Smooth muscle cell (in vitro differentiated cells): ENCODE results near the gene EDIL3. TPM values are rescaled to one million over a fixed set of nuclear protein-coding genes. Genes with fewer than 3 reads are reported as not detected.

Source experiments
- DNase-seq: peaks from one replicate; lab custom pipeline; 2025; ENCODE audit not compliant: unreplicated experiment; lab: John Stamatoyannopoulos, UW
- H2AFZ ChIP-seq: fragments of 200-600 bp; sonication (generic); 2 replicates; pipeline ENCODE4 v1.6.0; 2016; ENCODE audit warnings: antibody characterized with exemption, low read depth, mild to moderate bottlenecking
- H3F3A ChIP-seq: fragments of 200-600 bp; sonication (generic); 2 replicates; pipeline ENCODE4 v1.6.0; 2017; ENCODE audit warnings: antibody characterized with exemption, low read depth
- H3K27ac ChIP-seq: fragments of 200-600 bp; sonication (generic); 2 replicates; pipeline ENCODE4 v1.5.1; 2016; ENCODE audit warnings: low read depth, mild to moderate bottlenecking
- H3K27me3 ChIP-seq: fragments of 200-600 bp; sonication (generic); 2 replicates; pipeline ENCODE4 v1.6.1; 2016; ENCODE audit warnings: low read depth, mild to moderate bottlenecking
- H3K36me3 ChIP-seq: fragments of 200-600 bp; sonication (generic); 2 replicates; pipeline ENCODE4 v1.5.1; 2016; ENCODE audit warnings: low read depth
- H3K4me1 ChIP-seq: fragments of 200-600 bp; sonication (generic); 2 replicates; pipeline ENCODE4 v1.5.1; 2016; ENCODE audit warnings: low read depth
- H3K4me2 ChIP-seq: fragments of 200-600 bp; sonication (generic); 2 replicates; pipeline ENCODE4 v1.6.0; 2016; ENCODE audit warnings: mild to moderate bottlenecking
- H3K4me3 ChIP-seq: fragments of 200-600 bp; sonication (generic); 2 replicates; pipeline ENCODE4 v1.5.1; 2016; ENCODE audit warnings: mild to moderate bottlenecking
- H3K79me2 ChIP-seq: fragments of 200-600 bp; sonication (generic); 2 replicates; pipeline ENCODE4 v1.6.0; 2016; ENCODE audit warnings: low read depth, mild to moderate bottlenecking
- H3K9ac ChIP-seq: fragments of 200-600 bp; sonication (generic); 2 replicates; pipeline ENCODE4 v1.6.0; 2016; ENCODE audit warnings: low read depth
- H3K9me3 ChIP-seq: fragments of 200-600 bp; sonication (generic); replicated peaks from 2 replicates; pipeline ENCODE4 v1.5.1; 2016; ENCODE audit warnings: low read depth
- H4K20me1 ChIP-seq: fragments of 200-600 bp; sonication (generic); 2 replicates; pipeline ENCODE4 v1.6.0; 2016; ENCODE audit warnings: low read depth
- WGBS: methylation state at CpG from one replicate; pipeline ENCODE4 v1.1.7; 2016; ENCODE audit warnings: low lambda C conversion rate; 5-methylcytosine and 5-hydroxymethylcytosine counted together
- polyA plus RNA-seq: library from polyadenylated mRNA; unstranded; fragments of >200 nt; fragmentation: Nextera tagmentation; extraction: Ambion mirVana; gene quantifications from 2 replicates; pipeline ENCODE4 v1.2.1, GENCODE V29; 2016
- total RNA-seq: library from RNA; depleted of rRNA; stranded (reverse); fragments of >200 nt; gene quantifications from 2 replicates; pipeline ENCODE4 v1.2.3, GENCODE V29; 2014
- TF ChIP-seq, protein P1 (sequence below): fragments of 200-600 bp; sonication (generic); IDR thresholded peaks from 2 replicates; pipeline ENCODE4 v1.5.1; 2017; ENCODE audit warnings: borderline replicate concordance, mild to moderate bottlenecking, antibody characterized with exemption; ENCODE audit not compliant: insufficient read depth, poor library complexity, severe bottlenecking

The EDIL3 gene
- total and polyA plus RNA-seq, 2 experiments from 2014 or later: 98.4 to 119 TPM

DNA sequence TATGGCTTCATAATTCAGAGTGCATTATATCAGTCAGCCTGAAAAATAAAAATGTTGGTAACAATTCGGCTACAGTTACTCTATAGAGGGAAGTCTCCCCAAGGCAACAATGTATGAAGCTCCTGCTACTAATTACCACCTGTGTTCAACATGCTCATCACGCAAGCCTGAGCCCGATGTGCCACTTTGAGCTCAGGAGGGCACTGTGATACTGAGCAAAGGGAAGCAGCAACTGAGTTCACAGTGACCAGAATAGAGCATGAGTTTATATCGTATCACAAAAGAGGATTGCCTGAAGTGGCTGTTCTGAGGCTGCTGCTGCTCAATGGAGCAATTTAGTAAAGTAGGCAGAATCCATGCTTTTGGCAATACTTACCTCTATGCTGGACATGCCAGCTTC lies 462.0 kb downstream of the EDIL3 start:
- no peaks in the 10 kb centered on the region for H4K20me1 ChIP-seq
- WGBS: 95% methylated on average over 4 of the region's 4 CpGs
- peaks cover 11% of the 10 kb centered on the region for H3F3A ChIP-seq
- no peak overlapping the region for H3K4me2 ChIP-seq
- H3K27ac ChIP-seq: no peak overlapping the region
- no peak overlapping the region for H3K9ac ChIP-seq
- TF ChIP-seq, protein P1, sequence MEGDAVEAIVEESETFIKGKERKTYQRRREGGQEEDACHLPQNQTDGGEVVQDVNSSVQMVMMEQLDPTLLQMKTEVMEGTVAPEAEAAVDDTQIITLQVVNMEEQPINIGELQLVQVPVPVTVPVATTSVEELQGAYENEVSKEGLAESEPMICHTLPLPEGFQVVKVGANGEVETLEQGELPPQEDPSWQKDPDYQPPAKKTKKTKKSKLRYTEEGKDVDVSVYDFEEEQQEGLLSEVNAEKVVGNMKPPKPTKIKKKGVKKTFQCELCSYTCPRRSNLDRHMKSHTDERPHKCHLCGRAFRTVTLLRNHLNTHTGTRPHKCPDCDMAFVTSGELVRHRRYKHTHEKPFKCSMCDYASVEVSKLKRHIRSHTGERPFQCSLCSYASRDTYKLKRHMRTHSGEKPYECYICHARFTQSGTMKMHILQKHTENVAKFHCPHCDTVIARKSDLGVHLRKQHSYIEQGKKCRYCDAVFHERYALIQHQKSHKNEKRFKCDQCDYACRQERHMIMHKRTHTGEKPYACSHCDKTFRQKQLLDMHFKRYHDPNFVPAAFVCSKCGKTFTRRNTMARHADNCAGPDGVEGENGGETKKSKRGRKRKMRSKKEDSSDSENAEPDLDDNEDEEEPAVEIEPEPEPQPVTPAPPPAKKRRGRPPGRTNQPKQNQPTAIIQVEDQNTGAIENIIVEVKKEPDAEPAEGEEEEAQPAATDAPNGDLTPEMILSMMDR: no peak
- no peaks in the 10 kb centered on the region for H3K36me3 ChIP-seq
- H2AFZ ChIP-seq: no peak overlapping the region
- peaks cover 11% of the 10 kb centered on the region for H3K4me1 ChIP-seq
- H3K9me3 ChIP-seq: no peaks in the 10 kb centered on the region
- H3K4me3 ChIP-seq: no peak overlapping the region
- DNase-seq: no peak
- H3K79me2 ChIP-seq: no peaks in the 10 kb centered on the region
- no peaks in the 10 kb centered on the region for H3K27me3 ChIP-seq

DNA sequence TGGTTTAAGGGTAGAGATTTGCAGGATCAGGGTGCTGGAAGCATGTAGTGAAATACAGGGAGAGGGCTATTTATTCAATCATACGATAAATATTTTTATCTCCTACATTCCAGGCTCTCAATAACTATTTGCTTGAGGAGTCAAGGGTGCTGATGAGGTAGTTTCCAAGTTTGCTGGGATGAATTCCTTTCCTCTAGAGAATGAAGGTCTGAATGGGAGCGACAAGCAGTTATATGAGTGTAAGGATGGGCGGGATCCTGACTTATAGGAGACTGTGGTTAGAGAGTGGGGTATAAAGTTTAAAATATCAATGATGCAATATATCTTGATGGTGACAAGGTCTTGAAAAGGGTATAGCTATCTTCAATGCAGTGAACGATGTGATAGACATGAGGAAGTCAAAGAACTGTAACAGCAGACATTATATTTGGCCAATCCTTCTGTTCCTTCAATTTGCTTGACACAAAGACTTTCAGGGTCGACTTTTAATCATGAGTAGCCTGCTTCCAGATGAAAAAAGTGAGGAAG lies 462.9 kb downstream of the EDIL3 start:
- H3K79me2 ChIP-seq: no peaks in the 10 kb centered on the region
- H3K4me2 ChIP-seq: no peak overlapping the region
- no peak overlapping the region for H2AFZ ChIP-seq
- no peaks in the 10 kb centered on the region for H3K36me3 ChIP-seq
- no peak overlapping the region for H3K4me3 ChIP-seq
- no peak for DNase-seq
- peaks cover 10% of the 10 kb centered on the region for H3F3A ChIP-seq
- no peaks in the 10 kb centered on the region for H3K9me3 ChIP-seq
- H3K9ac ChIP-seq: no peak overlapping the region
- TF ChIP-seq, protein P1: no peak
- no peaks in the 10 kb centered on the region for H3K27me3 ChIP-seq
- peaks cover 11% of the 10 kb centered on the region for H3K4me1 ChIP-seq
- 88% methylated on average over 5 of the region's 5 CpGs for WGBS
- no peak overlapping the region for H3K27ac ChIP-seq
- H4K20me1 ChIP-seq: no peaks in the 10 kb centered on the region

DNA sequence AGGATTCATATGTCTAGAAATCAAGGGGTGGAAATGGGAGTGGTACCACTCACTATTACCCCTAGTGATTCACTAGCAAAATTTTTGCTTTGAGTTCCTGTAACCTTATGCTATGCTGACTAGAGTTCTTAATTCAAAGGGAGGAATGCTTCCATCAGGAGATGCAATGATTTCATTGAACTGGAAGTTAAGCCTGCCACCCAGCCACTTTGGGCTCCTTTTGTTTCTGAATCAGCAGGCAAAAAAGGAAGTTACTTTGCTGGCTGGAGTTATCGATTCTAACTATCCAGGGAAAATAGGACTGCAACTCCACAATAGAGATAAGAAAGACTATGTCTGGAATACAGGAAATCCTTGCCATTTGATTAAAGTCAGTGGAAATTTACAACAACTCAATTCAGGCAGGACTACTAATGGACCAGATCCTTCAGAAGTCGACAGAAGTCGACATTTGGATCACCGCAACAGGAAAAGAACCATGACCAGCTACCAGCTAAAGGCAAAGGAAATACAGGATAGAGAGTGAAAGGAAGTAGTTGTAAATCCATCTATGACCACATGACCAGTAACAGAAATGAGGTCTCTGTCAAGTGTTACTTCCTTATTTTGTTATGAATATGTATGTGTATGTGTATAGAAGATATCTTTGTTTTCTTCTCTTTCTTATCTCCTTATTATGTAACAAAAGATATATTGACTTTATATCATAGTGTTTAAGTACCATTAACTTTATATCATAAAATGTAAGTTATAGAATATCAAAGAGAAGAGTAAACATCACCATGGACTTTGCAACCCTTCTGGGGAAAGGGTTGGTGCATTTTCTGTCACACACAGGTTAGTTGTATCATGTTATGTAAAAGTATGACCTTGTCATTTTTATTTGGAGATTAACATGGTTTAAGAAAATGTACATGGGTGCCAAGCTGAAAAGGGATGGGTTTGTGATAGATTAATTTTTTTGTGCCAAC lies 465.3 kb downstream of the EDIL3 start:
- H2AFZ ChIP-seq: peak overlapping the region; percentile 78
- H3K36me3 ChIP-seq: no peaks in the 10 kb centered on the region
- H4K20me1 ChIP-seq: no peaks in the 10 kb centered on the region
- TF ChIP-seq, protein P1: no peak
- no peak overlapping the region for H3K4me3 ChIP-seq
- no peaks in the 10 kb centered on the region for H3K79me2 ChIP-seq
- peaks cover under 1% of the 10 kb centered on the region for H3F3A ChIP-seq
- DNase-seq: no peak
- 33% methylated on average over 4 of the region's 4 CpGs for WGBS
- no peak overlapping the region for H3K9ac ChIP-seq
- peak overlapping the region; percentile 29 for H3K4me2 ChIP-seq
- H3K9me3 ChIP-seq: no peaks in the 10 kb centered on the region
- no peaks in the 10 kb centered on the region for H3K27me3 ChIP-seq
- peak overlapping the region; percentile 5 for H3K27ac ChIP-seq
- peaks cover 9% of the 10 kb centered on the region for H3K4me1 ChIP-seq
